Upper lobe of left lung (tissue), 4 donors: ENCODE measurements around the gene C1orf21.

Source experiments
- CTCF ChIP-seq, 6 experiments: fragments of 450-650 bp in 4 of 6; fragments of 200-600 bp in 2 of 6; sonication (generic) in 2 of 6; IDR thresholded peaks; one replicate each; pipeline ENCODE4 v1.5.1; 2016 to 2019; ENCODE audit warnings: antibody characterized with exemption in 6 of 6
- EP300 ChIP-seq, 4 donors: sonication (generic); formaldehyde crosslinking; IDR thresholded peaks; one replicate each; pipeline ENCODE4 v1.5.1; 2017; ENCODE audit warnings: antibody characterized with exemption in 4 of 4, control low read depth in 2 of 4
- POLR2A ChIP-seq, 4 donors: fragments of 450-650 bp; IDR thresholded peaks; one replicate each; pipeline ENCODE4 v1.5.1; 2016 to 2017; ENCODE audit warnings: antibody characterized with exemption in 4 of 4, mild to moderate bottlenecking in 2 of 4
- POLR2AphosphoS5 ChIP-seq, 2 donors: sonication (generic); formaldehyde crosslinking; IDR thresholded peaks; one replicate each; pipeline ENCODE4 v1.5.1; 2017; ENCODE audit warnings: antibody characterized with exemption in 2 of 2

- TF ChIP-seq CTCF (IDR thresholded peaks at IDR 0.05) (no peak), POLR2A (IDR thresholded peaks at IDR 0.05) (no peak), EP300 (IDR thresholded peaks at IDR 0.05) (no peak), POLR2AphosphoS5 (IDR thresholded peaks at IDR 0.05) (no peak)
Observed at GRCh38 chr1:184641894-184642293, 255.1 kb downstream of the C1orf21 start.
